Measurements from ENCODE around the gene UNC119B.

The UNC119B gene

DNA sequence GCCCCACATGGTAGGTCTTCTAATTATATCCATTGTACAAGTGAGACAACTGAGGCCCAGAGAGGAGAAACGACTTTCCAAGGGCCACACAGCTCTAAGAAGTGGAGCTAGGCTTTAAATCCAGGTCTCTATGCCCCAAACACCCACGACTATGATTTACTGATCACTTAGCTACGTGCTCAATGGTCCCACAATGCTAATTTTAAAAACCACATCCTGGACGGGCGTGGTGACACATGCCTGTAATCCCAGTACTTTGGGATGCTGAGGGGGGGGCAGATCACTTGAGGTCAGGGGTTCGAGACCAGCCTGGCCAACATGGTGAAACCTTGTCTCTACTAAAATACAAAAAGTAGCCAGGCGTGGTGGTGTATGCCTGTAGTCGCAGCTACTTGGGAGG is 31.7 kb upstream of the UNC119B start:
- H3K4me3 ChIP-seq (replicated peaks; ENCODE audit: insufficient read depth, low read length) = no peak overlapping the region

GRCh38 chr12:120680165-120680738 is 30.0 kb upstream of the UNC119B start:
- Histone ChIP-seq H3K27me3 (ENCODE audit: insufficient read depth, poor library complexity, severe bottlenecking) (no peaks in the 10 kb centered on the region), H3K27ac (replicated peaks) (no peak overlapping the region), H3K4me3 (replicated peaks; ENCODE audit: insufficient read depth, low read length) (no peak overlapping the region)
- peak in 1 of 2 experiments; percentile 22 for DNase-seq (ENCODE audit: low read depth in 1 of 2, low spot score in 1 of 2)
- TF ChIP-seq SPI1 (IDR thresholded peaks at IDR 0.05; ENCODE audit: borderline replicate concordance, low read depth) (peak; percentile 70; the same call in 1 of the 2 replicates), CTCF (IDR thresholded peaks at IDR 0.05; ENCODE audit: insufficient read depth, low read length) (no peak)

More for the DNA sequence above, 31.7 kb upstream of the UNC119B start:
- no peak for TF ChIP-seq GABPA (IDR thresholded peaks at IDR 0.05; ENCODE audit: low read depth)
- no peak for TF ChIP-seq POLR2AphosphoS5 (IDR thresholded peaks at IDR 0.05; ENCODE audit: low read depth)
- no peak for TF ChIP-seq SPI1 (IDR thresholded peaks at IDR 0.05; ENCODE audit: borderline replicate concordance, low read depth)
- TF ChIP-seq CTCF (IDR thresholded peaks at IDR 0.05; ENCODE audit: insufficient read depth, low read length) = no peak
- TF ChIP-seq REST (IDR thresholded peaks at IDR 0.05; ENCODE audit: insufficient replicate concordance, low read depth) = no peak
- H3K27ac ChIP-seq (replicated peaks) = no peak overlapping the region; the same call in 1 of the 2 replicates
- DNase-seq (ENCODE audit: low read depth in 1 of 2, low spot score in 1 of 2) = no peak
- H3K27me3 ChIP-seq (ENCODE audit: insufficient read depth, poor library complexity, severe bottlenecking) = no peaks in the 10 kb centered on the region

DNA sequence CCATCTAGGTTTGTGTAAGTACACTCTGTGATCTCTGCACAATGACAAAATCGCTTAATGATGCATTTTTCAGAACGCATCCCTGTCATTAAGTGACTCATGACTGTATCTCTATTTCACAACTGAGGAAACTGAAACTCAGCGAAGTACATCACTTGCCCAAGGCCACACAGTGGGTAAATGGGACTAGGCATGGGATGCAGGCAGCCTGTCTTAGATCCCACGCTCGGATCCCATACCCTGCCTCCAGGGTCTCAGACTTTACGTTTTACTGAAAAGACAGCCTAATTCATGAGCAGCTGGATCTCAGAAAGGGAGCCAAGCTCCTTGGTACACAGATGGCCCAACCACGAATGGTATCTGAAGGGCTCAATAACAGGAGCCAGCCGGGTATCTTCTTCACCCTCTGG is 25.7 kb upstream of the UNC119B start:
- peak overlapping the region; percentile 96; the same call in 1 of the 2 replicates for H3K27ac ChIP-seq (replicated peaks)
- H3K4me3 ChIP-seq (replicated peaks; ENCODE audit: insufficient read depth, low read length) = no peak overlapping the region
- TF ChIP-seq GABPA (IDR thresholded peaks at IDR 0.05; ENCODE audit: low read depth) (no peak), CTCF (IDR thresholded peaks at IDR 0.05; ENCODE audit: insufficient read depth, low read length) (no peak), REST (IDR thresholded peaks at IDR 0.05; ENCODE audit: insufficient replicate concordance, low read depth) (no peak), SPI1 (IDR thresholded peaks at IDR 0.05; ENCODE audit: borderline replicate concordance, low read depth) (no peak), POLR2AphosphoS5 (IDR thresholded peaks at IDR 0.05; ENCODE audit: low read depth) (no peak)

GRCh38 chr12:120685522-120685921 is 24.7 kb upstream of the UNC119B start:
- Histone ChIP-seq H3K27me3 (ENCODE audit: insufficient read depth, poor library complexity, severe bottlenecking) (no peaks in the 10 kb centered on the region), H3K4me3 (replicated peaks; ENCODE audit: insufficient read depth, low read length) (no peak overlapping the region), H3K27ac (replicated peaks) (peak overlapping the region; percentile 96)
- TF ChIP-seq SPI1 (IDR thresholded peaks at IDR 0.05; ENCODE audit: borderline replicate concordance, low read depth) (no peak), GABPA (IDR thresholded peaks at IDR 0.05; ENCODE audit: low read depth) (no peak), POLR2AphosphoS5 (IDR thresholded peaks at IDR 0.05; ENCODE audit: low read depth) (no peak), REST (IDR thresholded peaks at IDR 0.05; ENCODE audit: insufficient replicate concordance, low read depth) (no peak), CTCF (IDR thresholded peaks at IDR 0.05; ENCODE audit: insufficient read depth, low read length) (no peak)
- no peak for DNase-seq (ENCODE audit: low read depth in 1 of 2, low spot score in 1 of 2)

More for the DNA sequence above, 25.7 kb upstream of the UNC119B start:
- DNase-seq (ENCODE audit: low read depth in 1 of 2, low spot score in 1 of 2) = peak in 1 of 2 experiments; percentile 63
- no peaks in the 10 kb centered on the region for H3K27me3 ChIP-seq (ENCODE audit: insufficient read depth, poor library complexity, severe bottlenecking)
